OCI-LY3 (cell line): ENCODE results near the gene ARPP19.

Source experiments
- H2AFZ ChIP-seq: fragments of 200-600, 300-600 bp; shearing (Covaris generic); 2 replicates; pipeline ENCODE4 v1.6.0; 2014; ENCODE audit warnings: antibody characterized with exemption, low read depth, low read length
- H3K27ac ChIP-seq: fragments of 200-600, 300-600 bp; sonication (generic); 2 replicates; pipeline ENCODE4 v1.5.1; 2014; ENCODE audit warnings: mild to moderate bottlenecking, low read length, moderate library complexity, mixed read lengths
- H3K27me3 ChIP-seq: fragments of 200-600, 300-600 bp; sonication (generic); 2 replicates; pipeline ENCODE4 v1.6.1; 2014; ENCODE audit warnings: low read depth, low read length, mixed read lengths
- H3K36me3 ChIP-seq: fragments of 200-600, 300-600 bp; sonication (generic); replicated peaks from 2 replicates; pipeline ENCODE3; 2014; ENCODE audit warnings: low read depth, low read length, mixed read lengths
- H3K4me1 ChIP-seq: fragments of 300-600, 200-600 bp; sonication (generic); 2 replicates; pipeline ENCODE4 v1.6.1; 2014; ENCODE audit warnings: low read length, mixed read lengths
- H3K4me2 ChIP-seq: fragments of 200-600, 300-600 bp; sonication (generic); 2 replicates; pipeline ENCODE4 v1.6.1; 2014; ENCODE audit warnings: low read length, mixed read lengths
- H3K4me3 ChIP-seq: fragments of 300-600, 200-600 bp; sonication (generic); 2 replicates; pipeline ENCODE4 v1.5.1; 2014; ENCODE audit warnings: antibody characterized with exemption, mild to moderate bottlenecking, low read length, moderate library complexity
- H3K79me2 ChIP-seq: fragments of 300-600, 200-600 bp; shearing (Covaris generic); 2 replicates; pipeline ENCODE4 v1.6.1; 2014; ENCODE audit warnings: mild to moderate bottlenecking, low read length, mixed read lengths
- H3K9ac ChIP-seq: fragments of 300-600, 200-600 bp; shearing (Covaris generic); 2 replicates; pipeline ENCODE4 v1.6.0; 2014; ENCODE audit warnings: mild to moderate bottlenecking, low read length, moderate library complexity
- H3K9me3 ChIP-seq: fragments of 200-600, 300-600 bp; shearing (Covaris generic); 2 replicates; pipeline ENCODE4 v1.6.1; 2014; ENCODE audit warnings: low read length, mixed read lengths; ENCODE audit not compliant: insufficient read depth
- H4K20me1 ChIP-seq: fragments of 200-600, 300-600 bp; sonication (generic); 2 replicates; pipeline ENCODE4 v1.6.1; 2016; ENCODE audit warnings: low read length, mixed read lengths; ENCODE audit not compliant: insufficient read depth
- CTCF ChIP-seq: fragments of 200-600, 300-600 bp; sonication (generic); IDR thresholded peaks from 2 replicates; pipeline ENCODE4 v1.5.1; 2014; ENCODE audit warnings: antibody characterized with exemption, low read length, low read depth
- EZH2phosphoT487 ChIP-seq: fragments of 200-600 bp; shearing (Covaris generic); IDR thresholded peaks from 2 replicates; pipeline ENCODE4 v1.6.1; 2018; ENCODE audit warnings: antibody characterized with exemption, mixed run types, low read depth

Gene ARPP19

GRCh38 chr15:52527196-52527910 lies 41.5 kb downstream of the ARPP19 start:
- H4K20me1 ChIP-seq: peaks cover 40% of the 10 kb centered on the region
- peaks cover 22% of the 10 kb centered on the region for H3K4me1 ChIP-seq
- TF ChIP-seq EZH2phosphoT487 (no peak), CTCF (no peak)
- H3K9ac ChIP-seq: peak overlapping the region; percentile 95
- no peaks in the 10 kb centered on the region for H3K27me3 ChIP-seq
- H3K9me3 ChIP-seq: no peaks in the 10 kb centered on the region
- H2AFZ ChIP-seq: no peak overlapping the region
- H3K4me2 ChIP-seq: peak overlapping the region; percentile 88
- no peaks in the 10 kb centered on the region for H3K36me3 ChIP-seq
- H3K79me2 ChIP-seq: peaks cover 74% of the 10 kb centered on the region
- no peak overlapping the region for H3K27ac ChIP-seq
- H3K4me3 ChIP-seq: peak overlapping the region; percentile 99

- Histone ChIP-seq H3K27me3 (no peaks in the 10 kb centered on the region), H3K4me1 (peaks cover 22% of the 10 kb centered on the region), H4K20me1 (peaks cover 59% of the 10 kb centered on the region), H3K9ac (no peak overlapping the region), H3K4me2 (no peak overlapping the region), H3K27ac (no peak overlapping the region), H3K4me3 (no peak overlapping the region), H2AFZ (no peak overlapping the region), H3K9me3 (no peaks in the 10 kb centered on the region), H3K79me2 (peaks cover 97% of the 10 kb centered on the region), H3K36me3 (no peaks in the 10 kb centered on the region)
- TF ChIP-seq CTCF (no peak), EZH2phosphoT487 (no peak)
These were observed 44.4 kb downstream of the ARPP19 start for GRCh38 chr15:52524223-52525136.

GRCh38 chr15:52523647-52524046 lies 45.2 kb downstream of the ARPP19 start:
- no peak overlapping the region for H3K4me2 ChIP-seq
- H3K9me3 ChIP-seq: no peaks in the 10 kb centered on the region
- peaks cover 21% of the 10 kb centered on the region for H3K4me1 ChIP-seq
- no peaks in the 10 kb centered on the region for H3K27me3 ChIP-seq
- no peak for TF ChIP-seq CTCF
- TF ChIP-seq EZH2phosphoT487: no peak
- no peak overlapping the region for H3K4me3 ChIP-seq
- no peak overlapping the region for H3K9ac ChIP-seq
- no peak overlapping the region for H2AFZ ChIP-seq
- H3K79me2 ChIP-seq: peaks cover 99% of the 10 kb centered on the region
- H4K20me1 ChIP-seq: peaks cover 66% of the 10 kb centered on the region
- H3K27ac ChIP-seq: no peak overlapping the region
- no peaks in the 10 kb centered on the region for H3K36me3 ChIP-seq

- no peaks in the 10 kb centered on the region for H3K9me3 ChIP-seq
- no peak overlapping the region for H3K4me3 ChIP-seq
- no peak overlapping the region for H2AFZ ChIP-seq
- no peak overlapping the region for H3K9ac ChIP-seq
- H3K36me3 ChIP-seq: no peaks in the 10 kb centered on the region
- H3K79me2 ChIP-seq: peaks cover 99% of the 10 kb centered on the region
- peaks cover 21% of the 10 kb centered on the region for H3K4me1 ChIP-seq
- no peak overlapping the region for H3K27ac ChIP-seq
- no peaks in the 10 kb centered on the region for H3K27me3 ChIP-seq
- H4K20me1 ChIP-seq: peaks cover 69% of the 10 kb centered on the region
- no peak for TF ChIP-seq CTCF
- no peak overlapping the region for H3K4me2 ChIP-seq
These were observed 45.6 kb downstream of the ARPP19 start for GRCh38 chr15:52523192-52523591.
